CD4-positive, alpha-beta T cell treated with Interleukin-6 at 100 ng/mL for 8 hours (primary cell): ENCODE results near the gene ENTHD1.
A peak's percentile ranks its signal among the peaks of the same experiment; 100 is the strongest.

ENCODE experiments used
- DNase-seq: peaks from one replicate; pipeline ENCODE4 v3.0.0-alpha.2; 2020; ENCODE audit warnings: mixed read lengths, low spot score

ENTHD1 gene

GRCh38 chr22:39845529-39845928 is 48.0 kb downstream of the ENTHD1 start:
- no peak for DNase-seq

GRCh38 chr22:39839917-39840510 is 53.5 kb downstream of the ENTHD1 start:
- peak; percentile 20 for DNase-seq

- no peak for DNase-seq
Observed at GRCh38 chr22:39839204-39839603, 54.4 kb downstream of the ENTHD1 start.

GRCh38 chr22:39833610-39834009 is 60.0 kb downstream of the ENTHD1 start:
- no peak for DNase-seq

GRCh38 chr22:39833093-39833492 is 60.5 kb downstream of the ENTHD1 start:
- DNase-seq = no peak

GRCh38 chr22:39832627-39833074 is 60.9 kb downstream of the ENTHD1 start:
- DNase-seq = no peak

- no peak for DNase-seq
Observed at GRCh38 chr22:39825661-39826102, 67.9 kb downstream of the ENTHD1 start.

- DNase-seq = no peak
Observed at GRCh38 chr22:39821008-39821407, 72.6 kb downstream of the ENTHD1 start.

- DNase-seq = no peak
Observed at GRCh38 chr22:39820256-39820655, 73.3 kb downstream of the ENTHD1 start.

- DNase-seq = no peak
Observed at GRCh38 chr22:39819429-39819828, 74.1 kb downstream of the ENTHD1 start.

- DNase-seq = no peak
Observed at GRCh38 chr22:39818094-39818493, 75.5 kb downstream of the ENTHD1 start.

GRCh38 chr22:39815932-39816331 is 77.6 kb downstream of the ENTHD1 start:
- DNase-seq = no peak

- no peak for DNase-seq
Observed at GRCh38 chr22:39814899-39815298, 78.7 kb downstream of the ENTHD1 start.

GRCh38 chr22:39809772-39810557 is 83.6 kb downstream of the ENTHD1 start:
- DNase-seq = no peak

- peak; percentile 7 for DNase-seq
Observed at GRCh38 chr22:39808081-39808480, 85.5 kb downstream of the ENTHD1 start.

- no peak for DNase-seq
Observed at GRCh38 chr22:39806109-39806508, 87.5 kb downstream of the ENTHD1 start.

- DNase-seq = no peak
Observed at GRCh38 chr22:39805117-39805516, 88.4 kb downstream of the ENTHD1 start.

GRCh38 chr22:39802682-39803081 is 90.9 kb downstream of the ENTHD1 start:
- DNase-seq = no peak

- DNase-seq = no peak
Observed at GRCh38 chr22:39800790-39801520, 92.6 kb downstream of the ENTHD1 start.

- no peak for DNase-seq
Observed at GRCh38 chr22:39797528-39798147, 95.9 kb downstream of the ENTHD1 start.

- DNase-seq = no peak
Observed at GRCh38 chr22:39789788-39790187, 103.8 kb downstream of the ENTHD1 start.

- DNase-seq = no peak
Observed at GRCh38 chr22:39785232-39785631, 108.3 kb downstream of the ENTHD1 start.
